HG03280 (cell line): ENCODE measurements around the gene MINDY4.
"Not testable (repeated sequence)": the region's sequence is repeated elsewhere in the genome, so short reads cannot be mapped to it uniquely, and the experiment has no call there.

Experiments used
- ATAC-seq: cut with Tn5 transposase; IDR thresholded peaks from one replicate; pipeline ENCODE4 v1.9.1; 2021; ENCODE audit warnings: mild to moderate bottlenecking, moderate library complexity; ENCODE audit not compliant: unreplicated experiment

Gene MINDY4

DNA sequence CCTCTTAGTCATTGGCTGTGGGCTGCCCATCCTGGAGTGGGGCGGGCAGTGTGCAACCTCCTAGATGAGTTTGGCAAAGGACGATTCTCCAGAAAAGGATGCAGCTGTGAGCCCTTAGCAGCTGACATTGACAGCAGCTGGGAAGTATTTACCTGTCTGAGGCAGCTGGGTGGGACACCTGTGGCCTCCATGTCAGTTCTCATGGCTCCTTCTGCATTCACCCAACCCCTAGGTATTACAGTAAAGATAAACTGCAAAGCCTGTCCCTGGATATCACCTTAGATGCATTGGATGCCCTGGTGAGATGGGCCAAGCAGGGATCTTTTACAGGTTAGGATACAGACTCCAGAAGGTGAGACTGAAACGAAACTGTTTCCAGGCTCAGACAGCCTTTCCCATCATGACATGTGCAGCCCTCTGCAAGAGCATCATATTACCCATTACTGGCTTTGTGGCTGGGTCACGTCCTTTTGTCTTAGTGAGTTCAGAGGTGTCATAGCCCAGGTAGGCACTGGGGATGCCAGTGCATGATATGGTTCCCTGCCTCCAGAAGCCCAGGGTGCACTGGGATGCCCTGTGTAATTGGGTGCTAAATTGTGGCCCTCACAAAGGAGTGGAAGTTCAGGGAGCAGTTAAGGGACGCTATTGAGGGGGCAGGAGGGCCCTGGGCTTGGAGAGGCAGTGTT is 28.9 kb downstream of the MINDY4 start:
- ATAC-seq = peak; percentile 5

DNA sequence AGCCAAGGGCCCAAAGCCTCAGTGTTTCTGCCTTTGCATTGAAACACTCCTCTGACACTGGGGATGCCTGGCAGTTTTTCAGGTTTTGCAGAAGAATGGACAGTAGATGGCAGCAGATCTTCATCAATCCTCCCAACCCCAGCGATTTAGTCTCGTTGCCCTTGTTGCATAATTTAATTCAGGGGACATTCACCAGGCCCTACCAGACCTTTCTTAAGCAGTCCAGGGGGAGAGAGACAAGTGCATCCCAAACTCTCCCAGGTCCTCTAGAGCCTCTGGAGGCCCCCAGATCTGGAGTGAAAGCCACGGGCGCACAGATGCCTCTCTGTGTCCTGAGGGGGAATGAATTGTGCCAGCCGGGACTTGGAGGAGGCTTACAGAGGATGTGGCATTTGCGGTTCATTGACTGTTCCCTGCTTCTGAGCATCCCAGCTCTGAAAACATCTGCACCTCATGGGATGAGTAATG is 29.6 kb downstream of the MINDY4 start:
- peak; percentile 39 for ATAC-seq

DNA sequence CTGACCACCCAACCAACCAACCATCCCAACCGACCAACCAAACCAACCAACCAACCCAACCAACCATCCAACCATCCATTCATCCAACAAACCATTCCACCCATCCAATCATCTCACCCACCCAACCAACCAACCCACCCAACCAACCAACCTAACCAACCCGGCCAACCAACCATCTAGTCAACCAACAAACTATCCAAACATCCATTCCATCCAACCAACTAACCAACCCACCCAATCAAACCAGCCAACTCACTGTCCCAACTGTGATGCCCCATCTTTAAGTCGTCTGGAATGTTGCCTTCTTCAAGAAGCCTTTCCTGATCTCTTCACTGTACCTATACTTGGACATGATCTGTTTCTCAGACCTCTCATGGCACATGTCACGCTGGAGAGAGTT is 31.6 kb downstream of the MINDY4 start:
- no peak for ATAC-seq

DNA sequence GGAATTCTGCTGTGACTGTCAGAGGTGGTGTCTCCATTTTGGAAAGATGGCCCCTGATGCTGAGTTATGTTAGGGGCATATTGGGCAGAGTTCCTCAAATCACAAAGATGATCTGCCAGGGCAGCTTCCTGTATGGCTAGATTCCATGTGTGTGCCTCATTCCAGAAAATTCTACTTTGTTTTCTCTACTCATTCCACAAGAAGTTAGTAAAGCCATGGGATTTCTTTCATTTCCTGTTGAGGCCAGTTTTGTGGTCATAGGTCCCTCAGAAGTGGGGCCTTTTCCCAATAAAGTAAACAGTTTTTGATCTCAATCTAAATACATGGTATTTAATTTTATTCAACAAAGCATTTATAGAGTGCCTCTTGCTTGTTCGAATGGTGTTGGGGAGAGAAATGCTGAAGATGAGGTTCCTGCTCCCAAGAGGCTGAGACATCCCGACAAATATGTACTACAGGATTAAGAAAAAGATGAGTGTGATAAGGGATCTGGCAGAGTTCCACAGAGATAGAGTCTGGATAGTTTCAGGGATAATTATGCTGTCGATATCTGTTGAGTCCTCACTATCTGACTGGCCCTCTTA is 33.0 kb downstream of the MINDY4 start:
- no peak for ATAC-seq

DNA sequence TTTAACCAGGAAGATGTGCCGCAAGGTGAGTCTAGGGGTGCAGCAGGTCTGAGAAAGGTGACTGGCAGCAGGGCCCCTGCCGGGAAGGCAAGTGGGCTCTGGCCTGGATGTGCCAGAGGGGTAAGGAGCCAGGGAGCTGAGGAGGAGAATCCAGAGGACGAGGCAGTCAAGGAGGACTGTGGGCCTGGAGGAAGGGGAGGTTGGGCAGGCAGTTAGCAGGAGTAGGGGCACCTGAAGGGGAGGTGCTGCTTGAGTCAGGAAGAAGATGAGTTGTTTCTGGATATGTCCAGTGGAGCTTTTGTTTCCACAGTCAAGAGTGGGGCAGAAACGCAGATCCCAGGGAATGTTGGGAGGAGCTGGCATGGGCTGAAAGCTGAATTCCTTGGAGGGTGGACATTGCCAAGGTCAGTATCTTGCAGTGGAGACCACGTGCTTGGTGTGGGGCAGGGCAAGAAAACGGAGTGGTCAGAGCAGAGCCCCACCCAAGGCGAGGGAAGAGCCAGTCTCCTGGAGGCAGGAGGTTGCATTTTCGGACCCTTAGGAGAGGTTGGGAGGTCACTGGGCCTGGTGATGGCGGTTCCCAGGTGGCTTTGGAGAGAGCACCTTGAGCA is 34.0 kb downstream of the MINDY4 start:
- no peak for ATAC-seq

DNA sequence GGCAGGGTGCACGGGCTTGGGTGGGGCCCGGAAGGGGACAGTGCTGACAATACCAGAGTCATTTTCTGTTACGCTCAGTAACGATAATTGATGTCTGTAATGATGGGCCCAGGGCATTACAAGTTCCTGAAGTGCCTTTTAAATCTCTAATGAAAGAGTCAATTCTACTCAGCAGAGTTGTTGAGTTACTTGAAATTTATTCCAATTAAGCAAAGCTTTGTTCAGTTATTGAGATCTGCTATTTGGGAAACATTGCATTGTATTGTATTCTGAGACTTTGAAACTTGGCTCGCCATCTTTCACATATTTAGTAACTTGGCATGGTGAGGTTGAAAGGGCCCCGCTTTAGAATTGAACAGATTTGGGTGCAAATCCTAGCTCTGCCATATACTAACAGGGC is 34.7 kb downstream of the MINDY4 start:
- no peak for ATAC-seq

DNA sequence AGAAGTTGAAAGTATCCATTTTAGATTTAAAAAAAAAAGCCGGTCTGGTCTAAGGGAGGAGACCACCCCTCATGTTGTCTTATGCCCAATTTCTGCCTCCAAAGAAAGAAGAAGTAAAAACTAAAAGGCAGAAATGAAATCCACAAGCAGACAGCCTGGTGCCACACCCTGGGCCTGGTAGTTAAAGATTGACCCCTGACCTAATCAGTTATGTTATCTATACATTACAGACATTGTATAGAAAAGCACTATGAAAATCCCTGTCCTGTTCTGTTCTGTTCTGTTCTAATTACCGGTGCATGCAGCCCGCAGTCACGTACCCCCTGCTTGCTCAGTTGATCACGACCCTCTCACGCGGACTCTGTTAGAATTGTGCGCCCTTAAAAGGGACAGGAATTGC is 36.3 kb downstream of the MINDY4 start:
- not testable (repeated sequence) for ATAC-seq

DNA sequence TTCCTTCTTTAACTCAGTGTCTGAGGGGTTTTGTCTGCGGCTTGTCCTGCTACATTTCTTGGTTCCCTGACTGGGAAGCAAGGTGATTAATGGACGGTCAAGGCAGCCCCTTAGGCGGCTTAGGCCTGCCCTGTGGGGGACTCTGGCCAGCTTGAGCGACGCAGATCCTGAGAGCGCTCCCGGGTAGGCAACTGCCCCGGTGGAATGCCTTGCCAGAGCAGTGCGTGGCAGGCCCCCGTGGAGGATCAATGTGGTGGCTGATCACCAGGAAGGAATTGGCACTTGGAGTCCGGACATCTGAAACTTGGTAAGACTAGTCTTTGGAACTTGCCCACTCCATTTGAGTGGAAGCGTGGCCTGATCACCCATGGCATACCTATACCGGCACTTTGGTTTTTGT is 36.7 kb downstream of the MINDY4 start:
- not testable (repeated sequence) for ATAC-seq

DNA sequence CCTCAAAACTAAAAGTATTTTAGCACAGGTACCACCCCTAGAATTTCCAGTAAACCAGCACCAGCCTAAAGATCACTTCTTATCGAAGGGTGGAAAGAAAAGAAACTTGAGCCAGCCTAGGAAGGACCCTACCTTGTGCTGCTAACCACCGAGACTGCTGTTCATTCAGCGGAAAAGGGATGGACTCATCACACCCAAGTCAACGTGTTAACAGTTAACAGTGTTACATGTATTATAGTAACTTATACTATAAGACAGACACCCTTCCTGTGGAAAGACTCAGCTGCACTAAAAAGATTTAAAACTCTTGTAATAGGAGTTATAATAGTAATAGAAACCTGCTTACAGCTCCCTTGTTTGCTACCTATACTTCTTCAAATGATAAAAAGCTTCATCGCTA is 39.8 kb downstream of the MINDY4 start:
- no peak for ATAC-seq

DNA sequence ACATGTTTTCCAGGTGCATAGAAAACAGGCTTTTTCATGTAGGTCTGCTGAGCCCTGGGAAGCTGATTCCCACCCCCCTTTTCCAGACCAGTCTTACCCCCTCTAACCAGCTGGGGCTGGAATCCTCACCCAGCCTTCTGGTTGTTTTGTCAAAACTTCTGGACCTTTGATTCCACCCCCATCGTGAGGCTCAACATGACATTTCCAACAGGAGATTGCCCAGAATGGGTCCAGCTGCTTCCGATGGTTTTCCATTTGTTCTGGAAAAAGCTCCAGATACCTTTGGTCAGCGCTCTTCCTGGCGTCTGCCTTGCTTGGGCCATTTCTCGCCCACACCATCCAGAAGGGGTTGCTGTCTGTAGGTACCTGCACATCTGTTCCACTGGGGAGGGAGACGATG is 41.5 kb downstream of the MINDY4 start:
- ATAC-seq = no peak

DNA sequence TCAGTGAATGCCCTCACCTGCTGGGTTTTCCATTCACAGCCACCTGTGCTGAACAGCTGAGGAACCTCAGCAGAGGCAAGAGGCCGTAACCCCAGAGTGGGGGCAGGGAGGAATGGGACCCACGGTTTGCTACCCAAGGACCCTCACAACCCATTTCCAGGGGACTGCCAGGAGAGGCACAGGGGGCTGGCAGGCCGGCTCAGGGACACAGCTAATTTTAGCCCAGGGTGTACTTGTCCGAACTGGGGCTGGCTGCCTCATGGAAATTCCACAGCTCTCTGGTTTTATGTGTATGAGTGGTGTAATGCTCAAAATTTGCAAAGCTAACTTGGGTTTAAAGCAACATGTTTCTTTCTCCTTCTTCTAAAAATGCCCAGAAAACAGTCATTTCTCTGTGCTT is 42.2 kb downstream of the MINDY4 start:
- ATAC-seq = no peak

DNA sequence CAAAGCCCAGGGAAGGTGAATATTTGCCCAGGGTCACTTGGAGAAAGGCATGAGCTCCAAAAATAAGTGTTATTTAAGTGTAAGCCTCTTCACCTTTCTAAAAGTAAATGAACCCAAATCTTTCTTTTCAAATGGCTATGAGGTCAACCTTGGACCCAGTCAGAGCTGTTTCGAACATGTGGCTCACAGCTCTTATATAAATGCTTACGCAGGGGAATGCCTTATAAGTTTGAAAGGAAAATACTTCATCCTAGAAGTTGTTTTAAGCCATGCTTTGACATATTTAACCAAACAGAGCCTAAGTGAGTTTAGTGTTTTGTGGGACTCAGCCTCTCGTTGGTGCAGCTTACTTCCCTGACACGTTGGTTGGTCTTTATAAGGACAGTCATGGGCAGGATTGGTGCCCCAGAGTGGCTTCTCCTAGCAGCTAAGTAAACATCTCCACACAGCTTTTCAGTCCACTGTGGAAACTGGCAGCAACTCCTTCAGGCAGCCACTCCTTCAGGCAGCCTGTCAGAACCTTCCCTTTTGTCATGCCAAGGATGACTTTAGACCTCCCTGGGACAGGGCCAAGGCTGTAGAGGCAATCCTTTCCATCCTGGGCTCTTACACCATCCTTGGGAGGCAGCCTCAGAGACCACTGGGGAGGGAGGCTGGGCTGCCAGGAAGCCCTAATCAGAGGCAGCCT is 43.6 kb downstream of the MINDY4 start:
- no peak for ATAC-seq

DNA sequence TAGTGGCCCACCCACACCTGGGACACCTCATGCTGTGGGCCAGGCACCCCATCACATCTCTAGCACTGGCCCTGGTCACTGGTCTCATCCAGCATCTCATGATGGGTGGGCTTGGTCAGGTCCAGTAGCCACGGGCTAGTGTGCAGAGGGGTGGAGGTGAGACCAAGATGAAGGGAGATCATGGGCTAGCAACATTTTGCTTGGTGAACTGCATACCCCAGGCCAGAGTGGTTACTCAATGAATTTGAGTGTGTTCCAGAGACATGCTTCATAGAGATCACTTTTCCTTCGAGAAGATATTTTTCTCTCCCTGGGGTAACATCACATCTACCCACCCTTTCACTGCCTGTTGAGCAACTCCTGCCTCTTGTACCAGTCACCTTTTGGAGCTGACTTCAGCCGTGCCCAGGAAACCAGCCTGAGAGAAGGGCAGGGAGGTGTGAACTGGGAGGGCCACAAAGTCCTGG is 44.2 kb downstream of the MINDY4 start:
- no peak for ATAC-seq

DNA sequence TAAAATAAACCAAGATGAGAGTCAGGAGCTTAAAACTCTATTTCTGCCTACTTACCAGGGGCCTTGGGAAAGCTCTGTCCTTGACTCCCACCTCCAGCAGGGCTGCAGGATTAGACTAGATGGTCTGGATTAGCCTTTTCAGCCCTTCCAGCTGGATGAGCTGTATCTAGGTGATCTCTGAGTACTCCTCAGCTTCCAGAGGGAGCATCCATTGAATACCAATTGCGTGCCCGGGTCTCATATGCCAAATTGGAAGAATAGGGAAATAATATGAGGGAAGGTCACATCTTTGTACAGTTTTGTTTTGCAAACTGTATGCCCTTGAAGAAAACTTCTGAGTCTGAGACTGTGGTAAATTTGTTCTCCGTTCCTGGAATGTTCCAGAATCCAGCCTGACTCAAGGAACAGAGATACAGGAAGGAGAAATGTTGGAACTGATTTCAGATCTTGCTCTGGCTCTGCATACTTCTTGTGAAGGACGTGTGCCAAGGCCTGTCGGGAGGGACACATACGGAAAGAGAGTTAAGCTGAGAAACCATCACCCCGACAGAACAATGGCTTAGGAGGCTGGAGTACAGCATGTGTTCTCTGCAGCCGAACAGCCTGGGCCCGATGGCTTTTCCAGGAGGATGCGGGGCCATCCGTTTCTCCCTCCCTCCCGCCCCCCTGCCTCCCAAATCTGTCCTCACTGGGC is 44.9 kb downstream of the MINDY4 start:
- ATAC-seq = no peak

DNA sequence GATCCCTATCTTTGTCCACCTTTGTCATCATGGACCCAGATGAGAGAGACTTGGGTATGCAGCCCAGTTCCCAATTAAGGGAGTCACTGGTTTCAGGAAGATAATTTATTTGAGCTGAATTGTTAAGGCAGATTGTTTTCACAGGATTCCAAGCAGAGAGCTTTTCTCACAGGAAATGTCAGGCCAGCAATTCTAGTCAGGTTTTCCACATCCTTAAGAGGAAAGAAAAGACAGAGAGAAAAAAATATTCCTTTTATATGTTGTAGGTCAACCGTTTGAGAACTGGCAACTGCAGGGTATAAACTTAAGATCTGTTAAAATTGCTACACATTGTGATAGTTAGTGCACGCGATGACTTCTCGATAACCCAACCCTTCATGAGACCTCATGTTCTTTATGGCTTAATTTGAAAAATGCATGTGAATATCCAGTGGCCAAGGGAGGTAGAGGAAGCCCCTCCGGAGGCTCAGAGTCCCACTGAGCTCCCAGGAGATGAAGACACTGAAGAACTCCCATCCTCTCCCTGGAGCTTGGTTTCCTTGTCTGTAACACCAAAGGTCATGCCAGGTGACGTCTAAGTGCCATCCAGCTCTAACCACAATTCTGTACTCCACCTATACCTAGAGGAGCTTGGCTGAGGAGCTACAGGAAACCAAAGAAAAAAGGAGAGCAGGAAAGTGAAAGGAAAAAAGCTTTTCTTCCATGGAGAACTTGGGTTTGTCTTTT is 45.6 kb downstream of the MINDY4 start:
- ATAC-seq = no peak

DNA sequence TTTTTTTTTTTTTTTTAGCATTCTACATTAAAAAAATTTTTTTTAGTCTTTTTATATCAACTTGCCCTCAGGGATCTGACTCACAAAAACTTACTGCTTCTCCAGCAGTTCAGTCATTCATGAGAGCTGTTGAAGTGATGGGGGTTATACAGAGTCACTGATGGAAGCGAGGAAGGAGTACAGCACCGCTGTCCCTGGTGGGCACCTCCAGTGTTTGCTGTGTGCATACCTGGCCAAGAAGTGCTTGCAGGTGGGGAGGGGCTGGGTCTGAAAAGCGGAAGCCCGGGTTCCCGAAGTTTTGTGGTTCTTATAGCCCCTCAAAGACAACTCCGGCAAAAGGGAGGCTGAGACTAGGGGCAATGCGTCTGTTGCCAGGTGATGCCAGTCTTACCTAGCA is 46.2 kb downstream of the MINDY4 start:
- ATAC-seq = no peak

DNA sequence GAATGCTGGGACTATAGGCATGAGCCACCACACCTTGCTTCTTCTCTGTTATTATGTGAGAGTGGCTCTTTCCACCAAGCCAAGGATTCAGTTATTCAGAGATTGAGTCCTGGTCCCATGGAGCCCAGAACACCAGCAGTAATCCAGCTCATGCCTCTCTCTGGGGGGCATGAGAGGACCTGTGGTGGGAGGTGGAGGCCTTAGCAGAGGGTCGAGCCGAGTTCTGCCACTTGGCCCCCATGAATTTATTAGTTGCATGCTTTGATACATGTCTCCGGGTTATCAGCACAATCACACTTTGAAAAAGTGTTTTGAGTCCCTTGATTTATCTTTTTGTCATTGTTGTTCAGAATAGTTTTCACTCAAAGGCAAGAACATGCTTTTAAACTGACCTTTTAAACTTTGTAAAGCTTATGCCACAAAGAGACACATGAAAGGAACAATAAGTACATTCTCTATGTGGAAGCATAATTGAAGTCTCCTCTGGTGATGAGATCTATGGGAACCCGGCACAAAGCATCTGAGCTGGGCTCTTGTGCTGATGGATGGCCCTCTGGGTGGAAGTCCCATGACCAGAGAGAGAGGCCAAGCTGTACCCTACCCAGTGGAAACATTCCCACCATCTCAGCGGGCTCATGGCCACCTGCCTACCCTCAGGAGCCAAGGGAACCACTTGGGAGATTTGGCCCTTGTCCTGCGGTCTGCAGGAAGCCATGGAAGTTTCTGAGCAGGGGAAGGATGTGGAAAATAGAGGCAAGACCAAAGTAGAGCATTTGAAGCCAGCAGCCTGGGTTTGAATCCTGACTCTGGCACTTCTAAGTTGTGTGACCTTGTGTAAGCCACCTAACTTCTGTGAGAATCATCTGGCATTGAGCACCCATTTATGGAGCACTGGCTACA is 53.9 kb downstream of the MINDY4 start:
- no peak for ATAC-seq

DNA sequence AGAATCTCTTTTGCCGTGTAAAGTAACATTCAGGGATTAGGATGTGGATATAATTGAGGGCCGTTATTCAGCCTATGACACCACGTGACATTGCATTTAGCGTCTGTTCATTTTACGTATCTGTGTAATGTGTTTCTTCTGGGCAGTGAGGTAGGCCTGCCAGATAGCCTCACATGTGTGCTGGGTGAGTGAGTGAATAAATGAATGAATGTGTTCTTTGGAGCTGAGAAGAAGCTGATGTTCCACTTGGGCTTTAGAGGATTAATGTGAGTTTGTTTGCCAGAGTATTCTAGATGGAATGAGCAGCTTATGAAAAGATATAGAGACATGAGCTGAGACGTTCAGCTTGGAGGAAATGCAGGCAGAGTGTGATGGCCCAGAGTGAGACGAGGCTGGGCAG is 55.0 kb downstream of the MINDY4 start:
- no peak for ATAC-seq

DNA sequence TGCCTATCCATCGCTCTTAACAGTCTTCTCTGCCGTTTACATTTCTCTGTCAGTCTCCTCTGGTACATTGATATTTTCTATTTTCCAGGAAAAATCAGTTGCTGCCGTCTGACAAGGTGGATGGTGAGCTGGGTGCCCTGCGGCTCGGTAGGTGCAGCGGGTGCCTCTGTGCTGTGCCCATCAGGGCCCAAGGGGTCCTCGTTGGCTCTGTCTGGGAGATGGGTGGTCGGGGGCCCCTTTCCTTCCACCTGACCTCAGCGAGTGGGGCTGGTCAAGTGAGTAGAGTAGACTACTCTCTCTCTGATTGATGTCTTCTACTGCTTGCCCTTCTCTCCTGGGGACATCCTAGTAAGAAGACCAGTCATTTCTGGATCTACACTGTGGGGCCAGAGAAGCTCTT is 57.4 kb downstream of the MINDY4 start:
- ATAC-seq = no peak
